AG04450 (cell line): ENCODE data around the gene STARD6. TPM values are rescaled to one million over a fixed set of nuclear protein-coding genes. Genes with fewer than 3 reads are reported as not detected.

ENCODE experiments used
- CTCF ChIA-PET: fragments of 300-600, 350-600 bp; formaldehyde crosslinking; extraction: SDS; loops from one replicate; lab custom pipeline; 2022; ENCODE audit warnings: antibody characterized with exemption, inconsistent platforms; lab: Charles Lee
- POLR2A ChIA-PET: fragments of 350-600 bp; formaldehyde crosslinking; extraction: SDS; loops from one replicate; lab custom pipeline; 2021; ENCODE audit warnings: antibody characterized with exemption, inconsistent platforms; lab: Yijun Ruan, JAX
- DNase-seq: peaks from one replicate; pipeline ENCODE4 v3.0.0-alpha.2; 2011; ENCODE audit warnings: low read depth, low spot score
- H3K27ac ChIP-seq: one replicate; pipeline ENCODE4 v1.5.1; 2012; ENCODE audit warnings: low read depth, low read length, control low read depth
- H3K27me3 ChIP-seq: one replicate; pipeline ENCODE4 v1.6.0; 2012; ENCODE audit warnings: low read length; ENCODE audit not compliant: control insufficient read depth, insufficient read depth
- H3K4me3 ChIP-seq: 2 replicates; pipeline ENCODE4 v1.5.1; 2011; ENCODE audit warnings: mild to moderate bottlenecking, low read depth, low read length, control low read depth
- H3K9me3 ChIP-seq: 2 replicates; pipeline ENCODE4 v1.5.1; 2012; ENCODE audit warnings: low read length; ENCODE audit not compliant: control insufficient read depth, insufficient read depth
- polyA plus RNA-seq: library from polyadenylated mRNA; depleted of rRNA; stranded (reverse); fragments of >200 nt; gene quantifications from 2 replicates; pipeline ENCODE4 v1.2.3, GENCODE V29; 2011; rRNA removed
- small RNA-seq: library from RNA; depleted of rRNA; stranded (forward); fragments of <200 nt; gene quantifications from one replicate; pipeline ENCODE3, GENCODE V24; 2012; ENCODE audit warnings: low read depth; ENCODE audit not compliant: insufficient read length
- TF ChIP-seq, protein P1 (sequence below): IDR thresholded peaks from 2 replicates; pipeline ENCODE4 v1.5.1; 2011; ENCODE audit warnings: low read depth, low read length, control low read depth, inconsistent platforms

STARD6 gene
- polyA plus RNA-seq, 1 experiment: 0.14 TPM

DNA sequence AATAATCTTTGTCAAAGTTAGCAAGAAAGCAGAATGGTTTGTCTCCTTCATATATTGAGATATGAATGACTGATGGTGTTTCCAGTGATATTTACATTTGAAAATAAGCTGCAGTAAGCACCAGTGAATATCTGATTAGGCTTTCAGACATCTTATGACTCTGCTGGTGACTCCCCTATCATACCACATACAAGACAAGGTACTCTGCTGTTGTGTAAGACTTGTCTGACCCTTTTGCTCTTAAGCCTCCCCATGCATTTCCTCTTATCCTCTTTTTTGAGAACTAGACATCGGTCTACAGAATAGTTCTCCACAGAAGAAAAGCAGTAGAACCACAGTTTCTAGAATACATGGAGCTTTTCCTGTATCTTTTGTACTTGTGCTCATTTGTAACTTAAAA is 79.0 kb downstream of the STARD6 start:
- ChIA-PET CTCF (no interaction called here), POLR2A (no interaction called here)
- no peak overlapping the region for H3K4me3 ChIP-seq
- no peak overlapping the region for H3K27ac ChIP-seq
- no peak for DNase-seq
- no peaks in the 10 kb centered on the region for H3K27me3 ChIP-seq
- TF ChIP-seq, protein P1, sequence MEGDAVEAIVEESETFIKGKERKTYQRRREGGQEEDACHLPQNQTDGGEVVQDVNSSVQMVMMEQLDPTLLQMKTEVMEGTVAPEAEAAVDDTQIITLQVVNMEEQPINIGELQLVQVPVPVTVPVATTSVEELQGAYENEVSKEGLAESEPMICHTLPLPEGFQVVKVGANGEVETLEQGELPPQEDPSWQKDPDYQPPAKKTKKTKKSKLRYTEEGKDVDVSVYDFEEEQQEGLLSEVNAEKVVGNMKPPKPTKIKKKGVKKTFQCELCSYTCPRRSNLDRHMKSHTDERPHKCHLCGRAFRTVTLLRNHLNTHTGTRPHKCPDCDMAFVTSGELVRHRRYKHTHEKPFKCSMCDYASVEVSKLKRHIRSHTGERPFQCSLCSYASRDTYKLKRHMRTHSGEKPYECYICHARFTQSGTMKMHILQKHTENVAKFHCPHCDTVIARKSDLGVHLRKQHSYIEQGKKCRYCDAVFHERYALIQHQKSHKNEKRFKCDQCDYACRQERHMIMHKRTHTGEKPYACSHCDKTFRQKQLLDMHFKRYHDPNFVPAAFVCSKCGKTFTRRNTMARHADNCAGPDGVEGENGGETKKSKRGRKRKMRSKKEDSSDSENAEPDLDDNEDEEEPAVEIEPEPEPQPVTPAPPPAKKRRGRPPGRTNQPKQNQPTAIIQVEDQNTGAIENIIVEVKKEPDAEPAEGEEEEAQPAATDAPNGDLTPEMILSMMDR: no peak
- no peaks in the 10 kb centered on the region for H3K9me3 ChIP-seq

GRCh38 chr18:54277899-54278298 is 79.8 kb downstream of the STARD6 start:
- H3K4me3 ChIP-seq: no peak overlapping the region
- H3K27me3 ChIP-seq: no peaks in the 10 kb centered on the region
- CTCF ChIA-PET: no interaction called here
- H3K9me3 ChIP-seq: no peaks in the 10 kb centered on the region
- TF ChIP-seq, protein P1: no peak
- no peak overlapping the region for H3K27ac ChIP-seq
- POLR2A ChIA-PET: no interaction called here
- DNase-seq: no peak

Small RNA genes lying within 50 kb of the gene (small RNA-seq; reads per million reads assigned to genes)
- gene SNRPGP2: not detected

Other genes with a start within 250 kb of the STARD6 start
- gene MBD2, start 133.2 kb downstream of the STARD6 start, polyA plus RNA-seq: 30.6 and 31.8 TPM in 2 replicates
- gene POLI, start 88.3 kb downstream of the STARD6 start, polyA plus RNA-seq: 15.4 and 24.6 TPM in 2 replicates
- gene C18orf54, start within 50 bp of the STARD6 start, polyA plus RNA-seq: 2.7 and 3.8 TPM in 2 replicates
- gene DYNAP, start 233.4 kb upstream of the STARD6 start, polyA plus RNA-seq: not detected in 2 replicates